Prostate gland (tissue), 2 donors: ENCODE measurements around the gene ACTL8. TPM values are rescaled to one million over a fixed set of nuclear protein-coding genes. Genes with fewer than 3 reads are reported as not detected.

Source experiments
- DNase-seq: peaks from one replicate; pipeline ENCODE4 v3.0.0-alpha.2; 2019; ENCODE audit warnings: low spot score
- H3K27ac ChIP-seq, 2 donors: fragments of 200-600 bp; sonication (generic); 2 replicates each; pipeline ENCODE4 v1.5.1; 2017 to 2019
- H3K27me3 ChIP-seq: fragments of 200-600 bp; sonication (generic); replicated peaks from 2 replicates; pipeline ENCODE4 v1.5.1; 2019; ENCODE audit not compliant: insufficient read depth
- H3K36me3 ChIP-seq, 2 donors: fragments of 200-600 bp; sonication (generic); 1 replicate in 1 of 2; 2 replicates in 1 of 2; pipeline versions ENCODE4 v1.5.1 to v1.8.1; 2017 to 2019
- H3K4me1 ChIP-seq: fragments of 200-600 bp; sonication (generic); replicated peaks from 2 replicates; pipeline ENCODE4 v1.5.1; 2019
- H3K4me3 ChIP-seq, 2 donors: fragments of 200-600 bp; sonication (generic); 2 replicates each; pipeline ENCODE4 v1.5.1; 2017 to 2019
- H3K9me3 ChIP-seq: fragments of 200-600 bp; sonication (generic); 2 replicates; pipeline ENCODE4 v1.5.1; 2017
- CTCF ChIP-seq, 4 experiments: fragments of 200-600 bp in 2 of 4; fragments of 450-650 bp in 2 of 4; sonication (generic) in 2 of 4; IDR thresholded peaks; 1 replicate in 3 of 4; 2 replicates in 1 of 4; pipeline ENCODE4 v1.5.1; 2016 to 2019; ENCODE audit warnings: antibody characterized with exemption in 4 of 4, mild to moderate bottlenecking in 2 of 4, moderate library complexity in 2 of 4
- POLR2A ChIP-seq: fragments of 450-650 bp; IDR thresholded peaks from one replicate; pipeline ENCODE4 v1.6.1; 2016; ENCODE audit warnings: antibody characterized with exemption, mild to moderate bottlenecking
- POLR2AphosphoS5 ChIP-seq: sonication (generic); formaldehyde crosslinking; IDR thresholded peaks from one replicate; pipeline ENCODE4 v1.6.1; 2017; ENCODE audit warnings: antibody characterized with exemption
- WGBS: methylation state at CpG from one replicate; pipeline ENCODE4 v1.1.5; 2018; 5-methylcytosine and 5-hydroxymethylcytosine counted together
- intact Hi-C: fragments of 100-400 bp; cut with DNase I; formaldehyde crosslinking; loops from one replicate; pipeline ENCODE4 v1.14.2; 2022
- total RNA-seq, 2 donors: library from RNA; depleted of rRNA; stranded (reverse); fragments of >200 nt; gene quantifications; one replicate each; pipeline ENCODE4 v1.1.0, GENCODE V29; 2016

The ACTL8 gene
- total RNA-seq, 2 donors from 2014 or later: 5.9 TPM; not detected in 1

- TF ChIP-seq POLR2AphosphoS5 (no peak), POLR2A (no peak), CTCF (IDR thresholded peaks at IDR 0.05) (no peak)
- intact Hi-C loops: no loop called here
- H3K9me3 ChIP-seq: no peaks in the 10 kb centered on the region
- no peaks in the 10 kb centered on the region for H3K36me3 ChIP-seq
- 79% methylated on average over 4 of the region's 4 CpGs for WGBS
- no peak overlapping the region for H3K4me3 ChIP-seq
- peaks cover 3% of the 10 kb centered on the region for H3K27me3 ChIP-seq
- H3K27ac ChIP-seq: no peak overlapping the region
- no peaks in the 10 kb centered on the region for H3K4me1 ChIP-seq
- DNase-seq: no peak
Observed at GRCh38 chr1:17790383-17791054, 35.4 kb downstream of the ACTL8 start.

- no peaks in the 10 kb centered on the region for H3K36me3 ChIP-seq
- DNase-seq: no peak
- WGBS: 61% methylated on average over 8 of the region's 9 CpGs
- H3K4me3 ChIP-seq: no peak overlapping the region
- no peaks in the 10 kb centered on the region for H3K4me1 ChIP-seq
- H3K27ac ChIP-seq: no peak overlapping the region
- TF ChIP-seq CTCF (IDR thresholded peaks at IDR 0.05) (no peak), POLR2A (no peak), POLR2AphosphoS5 (no peak)
- H3K27me3 ChIP-seq: peaks cover 3% of the 10 kb centered on the region
- intact Hi-C loops: no loop called here
- H3K9me3 ChIP-seq: no peaks in the 10 kb centered on the region
Observed at GRCh38 chr1:17791055-17791390, 35.9 kb downstream of the ACTL8 start.

GRCh38 chr1:17791480-17791879 is 36.3 kb downstream of the ACTL8 start:
- 79% methylated on average over 6 of the region's 7 CpGs for WGBS
- no peak for DNase-seq
- TF ChIP-seq CTCF (IDR thresholded peaks at IDR 0.05) (no peak), POLR2AphosphoS5 (no peak), POLR2A (no peak)

GRCh38 chr1:17792421-17792820 is 37.3 kb downstream of the ACTL8 start:
- 81% methylated on average over 6 of the region's 6 CpGs for whole genome bisulfite sequencing
- no peak for DNase-seq
- Histone ChIP-seq H3K36me3 (no peaks in the 10 kb centered on the region), H3K27ac (no peak overlapping the region), H3K4me3 (no peak overlapping the region), H3K27me3 (peaks cover 6% of the 10 kb centered on the region), H3K4me1 (no peaks in the 10 kb centered on the region), H3K9me3 (no peaks in the 10 kb centered on the region)
- TF ChIP-seq CTCF (IDR thresholded peaks at IDR 0.05) (no peak), POLR2A (no peak), POLR2AphosphoS5 (no peak)
- intact Hi-C loops: no loop called here

More at GRCh38 chr1:17791480-17791879, 36.3 kb downstream of the ACTL8 start:
- Histone ChIP-seq H3K4me3 (no peak overlapping the region), H3K9me3 (no peaks in the 10 kb centered on the region), H3K36me3 (no peaks in the 10 kb centered on the region), H3K4me1 (no peaks in the 10 kb centered on the region), H3K27me3 (peaks cover 3% of the 10 kb centered on the region), H3K27ac (no peak overlapping the region)
- intact Hi-C loops: no loop called here

GRCh38 chr1:17795081-17795809 is 40.1 kb downstream of the ACTL8 start:
- no peak overlapping the region for H3K27ac ChIP-seq
- TF ChIP-seq POLR2AphosphoS5: no peak
- TF ChIP-seq CTCF (IDR thresholded peaks at IDR 0.05): no peak
- no peak for TF ChIP-seq POLR2A
- no peaks in the 10 kb centered on the region for H3K36me3 ChIP-seq
- H3K9me3 ChIP-seq: no peaks in the 10 kb centered on the region
- H3K27me3 ChIP-seq: peaks cover 5% of the 10 kb centered on the region
- no peaks in the 10 kb centered on the region for H3K4me1 ChIP-seq
- intact Hi-C loops: no loop called here
- DNase-seq: no peak
- H3K4me3 ChIP-seq: no peak overlapping the region
- WGBS: 44% methylated on average over 15 of the region's 15 CpGs
